C4-2B (cell line): Measurements from ENCODE around the gene SFXN5.
"Not testable (repeated sequence)": the region's sequence is repeated elsewhere in the genome, so short reads cannot be mapped to it uniquely, and the experiment has no call there.

Source experiments
- H3K27ac ChIP-seq: fragments of 450-650 bp; 2 replicates; pipeline ENCODE4 v1.5.1; 2017
- ZFX ChIP-seq: fragments of 450-650 bp; IDR thresholded peaks from 2 replicates; pipeline ENCODE4 v1.6.1; 2017
- TF ChIP-seq, protein P1 (sequence below): fragments of 450-650 bp; conservative IDR thresholded peaks from 2 replicates; pipeline ENCODE4 v1.5.1; 2017; ENCODE audit warnings: mild to moderate bottlenecking

SFXN5 gene

DNA sequence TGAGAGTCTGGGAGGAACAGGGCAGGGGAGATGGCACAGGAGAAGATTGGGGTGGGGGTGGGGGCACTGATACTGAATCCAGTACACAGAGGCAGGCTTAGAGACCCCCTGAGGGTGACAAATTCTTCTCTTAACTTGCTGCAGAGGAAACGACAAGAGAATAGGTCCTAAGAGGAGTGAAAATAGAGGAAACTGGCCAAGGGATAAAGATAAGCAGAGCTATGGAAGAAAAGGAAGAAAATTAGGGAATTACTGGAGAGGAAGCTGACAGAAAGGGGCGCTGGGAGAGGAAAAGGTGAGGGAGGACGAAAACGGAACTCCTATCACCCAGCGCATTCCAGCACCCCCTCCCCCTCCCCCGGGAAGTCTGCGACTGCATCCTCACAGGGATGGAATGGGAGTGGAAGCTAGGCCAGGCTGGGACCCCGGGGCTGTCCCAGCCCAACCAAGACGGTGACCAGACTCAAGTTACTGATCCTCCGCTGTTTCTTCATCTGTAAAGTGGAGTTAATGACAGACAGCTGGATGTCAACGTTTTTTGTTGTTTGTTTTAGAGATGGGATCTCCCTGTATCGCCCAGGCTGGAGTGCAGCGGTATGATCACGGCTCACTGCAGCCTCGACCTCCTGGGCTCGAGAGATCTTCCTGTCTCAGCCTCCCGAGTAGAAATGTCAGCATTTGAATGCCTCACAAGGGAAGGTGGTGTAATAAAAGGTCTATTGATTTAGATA is 156.8 kb downstream of the SFXN5 start:
- no peak overlapping the region for H3K27ac ChIP-seq
- no peak for TF ChIP-seq ZFX
- TF ChIP-seq, protein P1, sequence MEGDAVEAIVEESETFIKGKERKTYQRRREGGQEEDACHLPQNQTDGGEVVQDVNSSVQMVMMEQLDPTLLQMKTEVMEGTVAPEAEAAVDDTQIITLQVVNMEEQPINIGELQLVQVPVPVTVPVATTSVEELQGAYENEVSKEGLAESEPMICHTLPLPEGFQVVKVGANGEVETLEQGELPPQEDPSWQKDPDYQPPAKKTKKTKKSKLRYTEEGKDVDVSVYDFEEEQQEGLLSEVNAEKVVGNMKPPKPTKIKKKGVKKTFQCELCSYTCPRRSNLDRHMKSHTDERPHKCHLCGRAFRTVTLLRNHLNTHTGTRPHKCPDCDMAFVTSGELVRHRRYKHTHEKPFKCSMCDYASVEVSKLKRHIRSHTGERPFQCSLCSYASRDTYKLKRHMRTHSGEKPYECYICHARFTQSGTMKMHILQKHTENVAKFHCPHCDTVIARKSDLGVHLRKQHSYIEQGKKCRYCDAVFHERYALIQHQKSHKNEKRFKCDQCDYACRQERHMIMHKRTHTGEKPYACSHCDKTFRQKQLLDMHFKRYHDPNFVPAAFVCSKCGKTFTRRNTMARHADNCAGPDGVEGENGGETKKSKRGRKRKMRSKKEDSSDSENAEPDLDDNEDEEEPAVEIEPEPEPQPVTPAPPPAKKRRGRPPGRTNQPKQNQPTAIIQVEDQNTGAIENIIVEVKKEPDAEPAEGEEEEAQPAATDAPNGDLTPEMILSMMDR: no peak

DNA sequence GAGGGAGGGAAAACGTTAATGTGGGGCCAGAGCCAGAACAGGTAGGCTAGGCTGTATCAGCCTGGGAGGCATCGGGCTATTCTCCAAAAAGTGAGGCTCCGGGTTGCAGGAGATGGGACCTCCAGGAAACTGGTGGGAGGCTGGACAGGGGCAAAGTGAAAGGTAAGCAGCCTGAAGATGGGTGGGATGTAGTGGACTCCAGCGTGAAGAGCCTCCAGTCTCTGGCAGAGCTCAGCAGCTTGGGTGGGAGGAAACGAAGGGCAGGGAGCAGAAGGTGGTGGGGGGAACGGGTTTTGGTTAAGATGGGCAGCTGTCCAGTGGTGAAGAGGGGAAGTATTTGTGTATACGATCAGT is 157.3 kb downstream of the SFXN5 start:
- no peak for TF ChIP-seq ZFX
- TF ChIP-seq, protein P1: no peak

DNA sequence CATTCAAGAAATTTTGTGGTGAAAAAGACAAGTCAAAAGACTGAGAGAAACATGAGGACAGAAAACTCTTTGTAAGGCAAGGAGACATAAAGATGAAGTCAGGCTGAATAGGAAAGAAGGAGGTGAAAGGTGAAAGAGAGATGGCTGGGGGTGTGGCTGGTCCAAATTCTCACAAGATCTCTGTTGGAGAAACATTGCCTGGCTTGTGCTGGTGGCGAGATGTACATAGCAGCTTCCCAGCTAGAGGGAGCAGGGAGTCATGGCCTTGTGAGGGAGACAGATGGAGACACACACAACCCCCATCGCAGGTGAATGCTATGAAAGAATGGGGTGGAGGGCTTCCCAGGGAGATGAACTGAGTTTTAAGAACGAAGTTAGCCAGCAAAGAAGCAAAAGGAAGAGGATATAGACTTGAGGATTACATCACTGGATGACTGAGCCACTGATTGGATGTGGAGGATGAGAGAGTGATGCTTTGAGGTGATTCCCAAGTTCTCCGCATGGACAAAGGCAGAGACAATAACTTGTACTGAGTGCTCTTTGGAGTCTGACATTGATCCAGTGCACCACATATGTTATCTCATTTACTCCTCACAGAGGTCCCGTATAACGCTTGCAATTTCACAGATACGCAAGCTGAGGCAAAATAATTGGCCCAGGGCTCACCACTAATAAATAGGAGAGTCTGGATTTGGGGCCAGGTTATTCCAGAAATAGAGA is 157.9 kb downstream of the SFXN5 start:
- H3K27ac ChIP-seq: no peak overlapping the region

More for the DNA sequence above, 157.3 kb downstream of the SFXN5 start:
- no peak overlapping the region for H3K27ac ChIP-seq

DNA sequence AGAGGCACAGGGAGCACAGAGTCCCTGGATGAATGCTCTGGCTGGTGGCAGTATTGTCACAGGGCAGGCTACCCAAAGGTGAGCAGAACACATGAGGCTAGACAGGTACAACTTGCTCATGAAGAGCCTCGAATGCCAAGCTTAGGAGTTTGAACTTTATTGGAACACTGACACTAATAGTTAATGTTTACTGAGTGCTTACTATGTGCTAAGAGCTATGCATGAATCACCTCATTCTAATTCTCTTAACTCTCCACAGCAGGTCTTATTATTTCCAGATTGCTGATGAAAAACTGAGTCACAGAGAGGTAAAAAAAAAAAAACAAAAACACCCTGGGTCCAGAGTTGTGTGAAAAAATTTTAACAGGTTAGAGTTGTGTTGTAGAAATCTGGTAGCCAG is 160.3 kb downstream of the SFXN5 start:
- no peak overlapping the region for H3K27ac ChIP-seq
- TF ChIP-seq, protein P1: no peak
- no peak for TF ChIP-seq ZFX

More for the DNA sequence above, 157.9 kb downstream of the SFXN5 start:
- TF ChIP-seq, protein P1: no peak
- no peak for TF ChIP-seq ZFX

DNA sequence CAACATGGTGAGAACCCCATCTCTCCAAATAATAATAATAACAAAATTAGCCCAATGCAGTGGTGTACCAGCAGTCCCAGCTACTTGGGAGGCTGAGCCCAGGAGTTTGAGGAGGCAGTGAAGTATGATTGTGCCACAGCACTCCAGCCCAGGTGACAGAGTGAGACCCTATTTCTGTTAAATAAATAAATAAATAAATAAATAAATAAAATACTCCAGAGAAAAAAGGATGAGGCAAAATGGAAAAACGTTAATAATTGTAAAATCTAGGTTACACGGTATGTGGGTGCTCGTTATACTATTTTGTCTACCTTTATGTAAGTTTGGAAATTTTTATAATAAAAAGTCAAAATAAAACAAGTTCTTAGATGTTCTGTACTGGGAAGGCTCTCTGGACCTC is 162.8 kb downstream of the SFXN5 start:
- no peak overlapping the region for H3K27ac ChIP-seq
- TF ChIP-seq, protein P1: no peak
- no peak for TF ChIP-seq ZFX

DNA sequence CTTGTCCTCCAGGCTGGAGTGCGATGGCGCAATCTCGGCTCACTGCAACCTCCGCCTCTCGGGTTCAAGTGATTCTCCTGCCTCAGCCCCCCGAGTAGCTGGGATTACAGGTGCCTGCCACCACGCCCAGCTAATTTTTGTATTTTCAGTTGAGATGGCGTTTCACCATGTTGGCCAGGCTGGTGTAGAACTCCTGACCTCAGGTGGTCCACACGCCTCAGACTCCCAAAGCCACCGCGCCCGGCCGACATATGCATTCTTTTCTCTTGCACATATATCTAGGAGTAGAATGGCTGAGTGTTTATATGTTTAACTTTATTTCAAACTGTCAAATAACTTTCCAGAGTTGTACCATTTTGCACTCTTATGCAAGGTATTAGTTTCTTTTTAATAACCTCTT is 164.1 kb downstream of the SFXN5 start:
- H3K27ac ChIP-seq: not testable (repeated sequence)

DNA sequence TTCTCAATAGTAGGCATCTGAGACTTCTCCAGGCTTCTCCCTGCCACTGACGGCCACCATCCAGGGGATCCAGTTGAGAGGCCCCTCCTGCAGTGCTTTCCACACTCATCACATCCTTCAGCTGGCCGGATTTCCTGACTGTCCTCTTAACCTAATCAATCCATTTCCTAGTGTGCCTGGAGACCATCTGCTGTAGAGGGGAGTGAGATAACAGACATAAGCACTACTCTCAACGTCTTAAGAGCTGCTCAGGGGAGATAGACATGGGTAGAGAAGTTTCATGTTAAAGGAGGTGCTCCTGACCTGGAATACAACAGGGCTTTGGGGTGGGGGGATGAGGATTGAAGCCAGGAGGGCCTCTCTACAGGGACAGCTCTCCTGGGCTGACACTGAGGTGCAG is 170.1 kb downstream of the SFXN5 start:
- no peak overlapping the region for H3K27ac ChIP-seq
- TF ChIP-seq, protein P1: no peak
- no peak for TF ChIP-seq ZFX
